MM.1S (cell line): ENCODE data around the gene TGFBR2.
"Not testable (repeated sequence)": the region's sequence is repeated elsewhere in the genome, so short reads cannot be mapped to it uniquely, and the experiment has no call there.

ENCODE experiments used
- DNase-seq: peaks from one replicate; pipeline ENCODE4 v3.0.0-alpha.2; 2015
- H2AFZ ChIP-seq: fragments of 300-600 bp; sonication (generic); 2 replicates; pipeline ENCODE4 v1.6.0; 2016; ENCODE audit warnings: antibody characterized with exemption, low read length
- H3F3A ChIP-seq: fragments of 300-600 bp; sonication (generic); 2 replicates; pipeline ENCODE4 v1.6.1; 2016; ENCODE audit warnings: mild to moderate bottlenecking, antibody characterized with exemption, low read length, moderate library complexity, mixed read lengths; ENCODE audit not compliant: insufficient read depth
- H3K27ac ChIP-seq: fragments of 300-600 bp; sonication (generic); 2 replicates; pipeline ENCODE4 v1.5.1; 2016; ENCODE audit warnings: mild to moderate bottlenecking, low read length
- H3K27me3 ChIP-seq: fragments of 300-600 bp; sonication (generic); replicated peaks from 2 replicates; pipeline ENCODE4 v1.6.0; 2016; ENCODE audit warnings: low read length; ENCODE audit not compliant: insufficient read depth
- H3K36me3 ChIP-seq: fragments of 300-600 bp; sonication (generic); replicated peaks from 2 replicates; pipeline ENCODE4 v1.6.1; 2016; ENCODE audit warnings: mild to moderate bottlenecking, low read length, mixed read lengths; ENCODE audit not compliant: insufficient read depth
- H3K4me1 ChIP-seq: fragments of 300-600 bp; sonication (generic); 2 replicates; pipeline ENCODE4 v1.6.1; 2016; ENCODE audit warnings: low read length, mixed read lengths
- H3K4me2 ChIP-seq: fragments of 300-600 bp; sonication (generic); 2 replicates; pipeline ENCODE4 v1.6.0; 2016; ENCODE audit warnings: low read depth, low read length
- H3K4me3 ChIP-seq: fragments of 300-600 bp; sonication (generic); 2 replicates; pipeline ENCODE4 v1.5.1; 2016; ENCODE audit warnings: low read length, mixed read lengths
- H3K79me2 ChIP-seq: fragments of 300-600 bp; sonication (generic); 2 replicates; pipeline ENCODE4 v1.6.1; 2016; ENCODE audit warnings: mixed run types, low read length, mixed read lengths
- H3K9ac ChIP-seq: fragments of 300-600 bp; sonication (generic); 2 replicates; pipeline ENCODE4 v1.6.1; 2016; ENCODE audit warnings: low read length, mixed read lengths
- H3K9me2 ChIP-seq: fragments of 300-600 bp; sonication (generic); replicated peaks from 2 replicates; pipeline ENCODE4 v1.6.1; 2016; ENCODE audit warnings: mild to moderate bottlenecking, low read length, mixed read lengths; ENCODE audit not compliant: insufficient read depth
- H3K9me3 ChIP-seq: fragments of 300-600 bp; sonication (generic); replicated peaks from 2 replicates; pipeline ENCODE4 v1.6.1; 2016; ENCODE audit warnings: mild to moderate bottlenecking, low read length, mixed read lengths; ENCODE audit not compliant: insufficient read depth
- H4K20me1 ChIP-seq: fragments of 300-600 bp; sonication (generic); 2 replicates; pipeline ENCODE4 v1.6.1; 2016; ENCODE audit warnings: mild to moderate bottlenecking, low read length, moderate library complexity, mixed read lengths; ENCODE audit not compliant: insufficient read depth
- EZH2 ChIP-seq: fragments of 300-600 bp; sonication (generic); optimal IDR thresholded peaks from 2 replicates; pipeline ENCODE3; 2017; ENCODE audit warnings: low read depth, mild to moderate bottlenecking, antibody characterized with exemption, low read length, mixed read lengths
- EZH2phosphoT487 ChIP-seq: fragments of 300-600 bp; sonication (generic); IDR thresholded peaks from 2 replicates; pipeline ENCODE4 v1.6.1; 2018; ENCODE audit warnings: antibody characterized with exemption, low read length
- TF ChIP-seq, protein P1 (sequence below): fragments of 300-600 bp; sonication (generic); IDR thresholded peaks from 2 replicates; pipeline ENCODE4 v1.5.1; 2016; ENCODE audit warnings: antibody characterized with exemption, low read length, mixed read lengths

TGFBR2 gene

DNA sequence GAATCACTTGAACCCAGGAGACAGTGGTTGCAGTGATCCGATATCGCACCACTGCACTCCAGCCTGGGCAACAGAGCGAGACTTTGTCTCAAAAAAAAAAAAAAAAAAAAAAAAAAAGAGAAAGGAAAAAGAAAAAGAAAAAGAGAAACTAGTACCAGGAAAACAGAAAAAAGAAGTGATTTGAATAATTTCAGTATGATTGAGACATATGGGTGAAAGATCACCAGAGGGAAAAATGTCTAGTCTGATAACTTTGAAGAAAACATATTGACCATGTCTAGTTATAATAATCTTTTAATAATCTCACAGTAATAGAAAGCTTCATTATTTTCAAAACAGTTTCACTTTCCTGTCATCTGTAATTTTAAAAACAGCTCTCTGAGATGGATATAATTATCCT is 16.4 kb downstream of the TGFBR2 start:
- H3K4me2 ChIP-seq, result no peak overlapping the region
- no peak overlapping the region for H3K4me3 ChIP-seq
- no peaks in the 10 kb centered on the region for H4K20me1 ChIP-seq
- H3K27me3 ChIP-seq, result no peaks in the 10 kb centered on the region
- H3K9me2 ChIP-seq, result no peaks in the 10 kb centered on the region
- H3K27ac ChIP-seq, result no peak overlapping the region
- H3K36me3 ChIP-seq, result no peaks in the 10 kb centered on the region
- 0 out of 2 replicates have a peak, but pooled peaks cover 2% of the 10 kb centered on the region for H3F3A ChIP-seq
- no peaks in the 10 kb centered on the region for H3K9me3 ChIP-seq
- no peak for DNase-seq
- TF ChIP-seq EZH2phosphoT487 (no peak), EZH2 (no peak)
- TF ChIP-seq, protein P1, sequence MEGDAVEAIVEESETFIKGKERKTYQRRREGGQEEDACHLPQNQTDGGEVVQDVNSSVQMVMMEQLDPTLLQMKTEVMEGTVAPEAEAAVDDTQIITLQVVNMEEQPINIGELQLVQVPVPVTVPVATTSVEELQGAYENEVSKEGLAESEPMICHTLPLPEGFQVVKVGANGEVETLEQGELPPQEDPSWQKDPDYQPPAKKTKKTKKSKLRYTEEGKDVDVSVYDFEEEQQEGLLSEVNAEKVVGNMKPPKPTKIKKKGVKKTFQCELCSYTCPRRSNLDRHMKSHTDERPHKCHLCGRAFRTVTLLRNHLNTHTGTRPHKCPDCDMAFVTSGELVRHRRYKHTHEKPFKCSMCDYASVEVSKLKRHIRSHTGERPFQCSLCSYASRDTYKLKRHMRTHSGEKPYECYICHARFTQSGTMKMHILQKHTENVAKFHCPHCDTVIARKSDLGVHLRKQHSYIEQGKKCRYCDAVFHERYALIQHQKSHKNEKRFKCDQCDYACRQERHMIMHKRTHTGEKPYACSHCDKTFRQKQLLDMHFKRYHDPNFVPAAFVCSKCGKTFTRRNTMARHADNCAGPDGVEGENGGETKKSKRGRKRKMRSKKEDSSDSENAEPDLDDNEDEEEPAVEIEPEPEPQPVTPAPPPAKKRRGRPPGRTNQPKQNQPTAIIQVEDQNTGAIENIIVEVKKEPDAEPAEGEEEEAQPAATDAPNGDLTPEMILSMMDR, result no peak
- no peak overlapping the region for H3K9ac ChIP-seq
- H3K4me1 ChIP-seq, result peaks cover 16% of the 10 kb centered on the region
- no peak overlapping the region for H2AFZ ChIP-seq
- H3K79me2 ChIP-seq, result peaks cover 76% of the 10 kb centered on the region

DNA sequence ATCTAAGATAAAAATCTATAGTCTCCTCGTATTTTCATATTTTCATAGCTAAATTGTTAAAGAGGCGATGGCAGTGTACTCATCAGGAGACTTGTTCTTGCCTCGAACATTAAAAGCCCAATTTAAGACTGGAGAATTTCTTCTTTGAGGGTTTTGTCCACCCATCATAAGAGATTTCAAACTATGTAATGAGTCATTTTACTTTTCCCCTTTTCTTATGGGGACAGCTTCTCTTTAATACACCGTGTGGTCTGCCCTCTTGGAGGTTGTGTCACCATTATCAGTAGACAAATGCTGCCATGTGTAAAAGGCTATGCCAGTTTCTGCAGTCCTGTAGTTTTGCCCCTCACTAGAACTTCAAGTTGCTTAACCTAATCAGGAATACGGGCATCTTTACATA is 16.9 kb downstream of the TGFBR2 start:
- Histone ChIP-seq H3K36me3 (no peaks in the 10 kb centered on the region), H3K9ac (no peak overlapping the region), H2AFZ (no peak overlapping the region), H3K9me3 (no peaks in the 10 kb centered on the region), H4K20me1 (no peaks in the 10 kb centered on the region), H3K4me1 (peaks cover 16% of the 10 kb centered on the region), H3K79me2 (peaks cover 73% of the 10 kb centered on the region), H3K9me2 (no peaks in the 10 kb centered on the region), H3K4me2 (no peak overlapping the region), H3K27ac (no peak overlapping the region), H3F3A (0 out of 2 replicates have a peak, but pooled peaks cover 2% of the 10 kb centered on the region), H3K27me3 (no peaks in the 10 kb centered on the region), H3K4me3 (no peak overlapping the region)
- TF ChIP-seq, protein P1, result no peak
- TF ChIP-seq EZH2phosphoT487 (no peak), EZH2 (no peak)
- DNase-seq, result no peak

DNA sequence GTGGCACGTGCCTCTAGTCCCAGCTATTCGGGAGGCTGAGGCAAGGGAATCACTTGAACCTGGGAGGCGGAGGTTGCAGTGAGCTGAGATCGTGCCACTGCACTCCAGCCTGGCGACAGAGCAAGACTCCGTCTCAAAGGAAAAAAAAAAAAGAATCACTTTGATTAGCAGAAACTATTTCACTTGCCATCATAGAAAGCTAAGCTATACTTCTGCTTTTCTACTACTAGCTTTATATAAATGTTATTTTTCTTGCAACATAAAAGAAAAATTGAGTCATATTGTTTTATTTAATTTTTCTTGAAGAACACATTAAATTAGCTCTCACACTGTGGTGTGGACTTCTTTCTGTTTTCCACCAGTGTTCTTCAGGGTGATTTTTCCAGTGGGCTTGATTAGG is 18.1 kb downstream of the TGFBR2 start:
- DNase-seq, H4K20me1 ChIP-seq, H3K9me2 ChIP-seq, H3K27me3 ChIP-seq, H3K27ac ChIP-seq, H3K4me2 ChIP-seq, H3K36me3 ChIP-seq, H3K4me3 ChIP-seq, H3F3A ChIP-seq, H3K9me3 ChIP-seq, H3K9ac ChIP-seq, H2AFZ ChIP-seq: not testable (repeated sequence)
- H3K4me1 ChIP-seq, result peaks cover 27% of the 10 kb centered on the region
- peaks cover 71% of the 10 kb centered on the region for H3K79me2 ChIP-seq

DNA sequence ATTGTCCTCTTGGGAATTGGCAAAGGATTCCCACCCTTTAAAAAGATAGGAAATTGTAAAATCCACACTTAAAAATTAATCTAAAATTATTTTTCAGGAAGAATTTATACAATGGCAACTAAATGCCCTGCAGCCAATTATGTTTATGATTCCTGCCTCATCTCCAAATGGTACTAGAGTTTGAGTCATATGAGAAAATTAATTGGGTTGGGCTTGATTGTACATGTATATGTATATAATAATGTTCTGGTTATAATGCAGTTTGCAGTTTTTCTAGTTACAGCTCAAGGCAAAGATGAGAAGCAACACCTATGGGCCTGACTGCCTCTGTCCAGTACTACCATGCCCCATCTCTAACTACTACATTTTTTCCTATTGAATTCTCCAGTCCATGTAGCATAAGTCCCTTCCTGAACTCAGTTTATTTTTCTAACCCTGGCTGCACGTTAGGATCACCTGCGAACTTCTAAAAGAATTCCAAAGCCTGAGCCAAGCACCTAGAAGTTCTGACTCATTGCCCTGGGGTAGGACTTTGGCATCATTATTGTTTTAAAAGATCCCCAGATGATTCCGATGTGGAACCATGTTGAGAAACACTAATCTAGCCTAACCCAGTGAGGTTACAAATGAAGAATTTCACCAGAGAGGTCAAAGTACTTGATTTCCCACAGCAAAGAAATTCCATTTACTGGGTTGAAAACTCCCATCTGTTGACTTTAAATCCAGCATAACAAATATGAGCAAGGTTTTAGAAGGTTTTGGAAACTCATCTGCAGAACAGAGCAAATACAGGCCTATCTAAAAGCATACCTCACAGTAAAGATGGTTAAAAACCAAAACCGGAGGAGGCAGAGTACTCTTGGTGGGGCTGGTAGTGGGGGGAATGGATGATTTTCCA is 19.4 kb downstream of the TGFBR2 start:
- no peak overlapping the region for H3K4me2 ChIP-seq
- H3K27ac ChIP-seq, result no peak overlapping the region
- H3K4me1 ChIP-seq, result peaks cover 39% of the 10 kb centered on the region
- H2AFZ ChIP-seq, result no peak overlapping the region
- TF ChIP-seq EZH2phosphoT487, result no peak
- no peak for TF ChIP-seq EZH2
- TF ChIP-seq, protein P1, result no peak
- no peak overlapping the region for H3K4me3 ChIP-seq
- 0 out of 2 replicates have a peak, but pooled peaks cover 2% of the 10 kb centered on the region for H3F3A ChIP-seq
- peaks cover 71% of the 10 kb centered on the region for H3K79me2 ChIP-seq
- DNase-seq, result no peak
- no peaks in the 10 kb centered on the region for H3K36me3 ChIP-seq
- H3K9ac ChIP-seq, result no peak overlapping the region
- H3K27me3 ChIP-seq, result no peaks in the 10 kb centered on the region
- no peaks in the 10 kb centered on the region for H3K9me2 ChIP-seq
- no peaks in the 10 kb centered on the region for H3K9me3 ChIP-seq
- no peaks in the 10 kb centered on the region for H4K20me1 ChIP-seq
